HL-60/S4 (cell line): Measurements from ENCODE around the gene OR51G1.

Source experiments
- in situ Hi-C: fragments of 300-500 bp; cut with MboI; formaldehyde crosslinking; loops from 2 replicates; pipeline ENCODE4 v1.14.3; 2022; ENCODE audit warnings: low sequenced_read_pairs

Gene OR51G1

DNA sequence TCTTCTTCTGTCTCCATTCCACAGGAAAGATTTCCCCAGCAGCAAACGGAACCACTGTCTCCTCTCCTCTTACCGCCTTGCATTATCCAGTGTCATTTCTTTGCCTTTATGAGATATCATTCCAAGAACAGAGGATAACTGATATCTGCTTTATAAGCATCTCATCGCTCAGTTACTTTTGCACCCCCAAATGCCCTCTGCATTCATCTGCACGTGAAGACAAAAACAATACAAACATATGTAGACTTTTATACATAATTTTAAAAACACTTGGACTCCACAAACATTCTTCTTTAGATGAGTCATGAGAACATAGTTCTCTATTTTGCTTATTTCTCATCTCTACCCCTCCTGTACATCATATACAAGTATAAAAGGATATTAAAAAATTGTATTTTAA lies 43.0 kb downstream of the OR51G1 start:
- in situ Hi-C loops: no loop called here
